Tongue (tissue), 2 donors: ENCODE measurements around the gene GALNT2. TPM values are rescaled to one million over a fixed set of nuclear protein-coding genes. Genes with fewer than 3 reads are reported as not detected.

Source experiments
- DNase-seq: peaks from one replicate; pipeline ENCODE4 v3.0.0-alpha.2; 2015
- total RNA-seq: library from RNA; depleted of rRNA; stranded (reverse); fragments of >200 nt; gene quantifications from one replicate; pipeline ENCODE4 v1.2.3, GENCODE V29; 2014

The GALNT2 gene
- total RNA-seq, 1 donor from 2014 or later, result 83.3 TPM

- DNase-seq, result no peak
Observed at GRCh38 chr1:230091473-230092231, 24.6 kb downstream of the GALNT2 start.

GRCh38 chr1:230094746-230095145 is 27.7 kb downstream of the GALNT2 start:
- no peak for DNase-seq

- no peak for DNase-seq
Observed at GRCh38 chr1:230095938-230096337, 28.9 kb downstream of the GALNT2 start.

GRCh38 chr1:230097370-230097769 is 30.3 kb downstream of the GALNT2 start:
- DNase-seq, result no peak

GRCh38 chr1:230098723-230099122 is 31.7 kb downstream of the GALNT2 start:
- DNase-seq, result no peak

- DNase-seq, result no peak
Observed at GRCh38 chr1:230099465-230099864, 32.4 kb downstream of the GALNT2 start.

- no peak for DNase-seq
Observed at GRCh38 chr1:230100932-230101331, 33.9 kb downstream of the GALNT2 start.

GRCh38 chr1:230101556-230101955 is 34.5 kb downstream of the GALNT2 start:
- DNase-seq, result no peak

GRCh38 chr1:230102046-230102445 is 35.0 kb downstream of the GALNT2 start:
- no peak for DNase-seq

GRCh38 chr1:230102472-230102871 is 35.4 kb downstream of the GALNT2 start:
- no peak for DNase-seq

GRCh38 chr1:230103306-230104173 is 36.5 kb downstream of the GALNT2 start:
- no peak for DNase-seq

GRCh38 chr1:230104395-230105244 is 37.6 kb downstream of the GALNT2 start:
- DNase-seq, result peak; percentile 92

GRCh38 chr1:230105245-230105753 is 38.3 kb downstream of the GALNT2 start:
- no peak for DNase-seq

GRCh38 chr1:230105754-230106625 is 39.0 kb downstream of the GALNT2 start:
- DNase-seq, result no peak

- DNase-seq, result no peak
Observed at GRCh38 chr1:230107941-230108340, 40.9 kb downstream of the GALNT2 start.

- no peak for DNase-seq
Observed at GRCh38 chr1:230108580-230108979, 41.5 kb downstream of the GALNT2 start.

- no peak for DNase-seq
Observed at GRCh38 chr1:230109066-230109465, 42.0 kb downstream of the GALNT2 start.

- DNase-seq, result no peak
Observed at GRCh38 chr1:230109895-230110667, 43.0 kb downstream of the GALNT2 start.

- DNase-seq, result no peak
Observed at GRCh38 chr1:230110971-230111370, 43.9 kb downstream of the GALNT2 start.

- peak; percentile 61 for DNase-seq
Observed at GRCh38 chr1:230112131-230112701, 45.2 kb downstream of the GALNT2 start.
